ENCODE data around the gene SNX8. TPM values are rescaled to one million over a fixed set of nuclear protein-coding genes. Genes with fewer than 3 reads are reported as not detected.
"Not testable (repeated sequence)": the region's sequence is repeated elsewhere in the genome, so short reads cannot be mapped to it uniquely, and the experiment has no call there.

SNX8 gene
- total and polyA plus RNA-seq, 2 donors: 13.2 to 17.4 TPM

DNA sequence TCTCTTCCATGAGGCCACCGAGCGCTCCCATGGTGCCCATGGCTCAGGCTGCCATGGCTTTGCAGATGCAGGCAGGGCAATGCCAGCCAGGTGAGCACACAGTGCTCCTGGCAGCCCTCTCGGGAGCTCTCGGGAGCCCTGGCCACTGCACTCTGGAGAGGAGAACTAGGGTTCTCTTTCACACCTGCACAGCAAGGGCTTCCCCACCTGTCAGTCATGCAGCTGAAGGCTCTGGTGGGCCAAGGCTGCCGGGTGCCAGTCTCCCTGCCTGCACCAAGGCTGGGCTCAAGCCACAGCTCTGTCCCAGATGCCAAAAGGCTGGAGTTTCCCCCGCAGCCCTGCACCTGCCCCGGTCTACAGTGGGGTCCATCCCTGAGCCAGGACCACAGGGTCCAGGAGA is 39.6 kb downstream of the SNX8 start:
- no peaks in the 10 kb centered on the region for H3K4me1 ChIP-seq (ENCODE audit: insufficient read depth)
- H3K27ac ChIP-seq (ENCODE audit: low read depth): no peak overlapping the region
- peaks cover 3% of the 10 kb centered on the region for H3K36me3 ChIP-seq (ENCODE audit: insufficient read depth)
- WGBS: 95% methylated on average over 7 of the region's 7 CpGs
- no peak overlapping the region for H3K4me3 ChIP-seq (ENCODE audit: low read depth, low read length)
- no peak for DNase-seq (ENCODE audit: extremely low spot score)

DNA sequence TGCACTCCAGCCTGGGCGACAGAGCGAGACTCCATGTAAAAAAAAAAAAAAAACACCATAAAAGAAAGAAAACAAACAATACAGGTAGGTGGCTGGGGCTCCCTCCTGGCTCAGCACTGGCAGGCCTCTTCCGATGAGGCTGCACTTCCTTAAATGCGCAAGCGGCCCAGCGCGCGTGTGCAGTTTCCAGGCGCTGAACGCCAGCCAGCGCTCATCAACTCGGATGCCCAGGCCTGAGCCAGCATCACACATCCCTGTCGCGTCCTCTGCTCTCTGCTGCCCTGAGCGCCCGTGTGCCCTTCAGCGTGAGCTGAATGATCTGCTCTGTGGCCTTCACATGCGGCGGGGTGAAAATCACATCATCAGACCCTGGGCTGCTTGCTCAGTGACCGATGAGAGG is 40.4 kb downstream of the SNX8 start:
- no peaks in the 10 kb centered on the region for H3K4me1 ChIP-seq (ENCODE audit: insufficient read depth)
- WGBS: 96% methylated on average over 20 of the region's 20 CpGs
- no peak overlapping the region for H3K27ac ChIP-seq (ENCODE audit: low read depth)
- DNase-seq (ENCODE audit: extremely low spot score): no peak
- H3K4me3 ChIP-seq (ENCODE audit: low read depth, low read length): no peak overlapping the region
- H3K36me3 ChIP-seq (ENCODE audit: insufficient read depth): peaks cover 3% of the 10 kb centered on the region

DNA sequence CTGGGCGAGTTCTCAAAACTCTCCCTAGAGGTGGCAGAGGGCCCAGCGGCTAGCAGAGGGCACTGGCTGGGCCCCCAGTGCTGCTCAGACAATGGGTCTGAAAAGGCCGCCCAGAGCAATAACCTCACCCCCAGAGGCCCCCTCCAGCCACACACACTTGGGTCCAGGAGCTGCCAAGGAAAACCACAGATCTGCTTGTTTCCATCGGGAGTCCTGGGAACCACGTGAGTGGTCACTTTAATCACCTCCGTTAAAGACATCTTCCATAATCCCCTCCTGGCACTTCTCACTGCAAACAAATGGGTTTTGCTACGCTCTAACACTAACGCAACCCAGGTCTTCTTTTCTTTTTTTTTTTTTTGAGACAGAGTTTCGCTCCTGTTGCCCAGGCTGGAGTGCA is 42.2 kb downstream of the SNX8 start:
- peaks cover 3% of the 10 kb centered on the region for H3K36me3 ChIP-seq (ENCODE audit: insufficient read depth)
- WGBS: 67% methylated on average over 9 of the region's 9 CpGs
- DNase-seq (ENCODE audit: extremely low spot score): no peak

DNA sequence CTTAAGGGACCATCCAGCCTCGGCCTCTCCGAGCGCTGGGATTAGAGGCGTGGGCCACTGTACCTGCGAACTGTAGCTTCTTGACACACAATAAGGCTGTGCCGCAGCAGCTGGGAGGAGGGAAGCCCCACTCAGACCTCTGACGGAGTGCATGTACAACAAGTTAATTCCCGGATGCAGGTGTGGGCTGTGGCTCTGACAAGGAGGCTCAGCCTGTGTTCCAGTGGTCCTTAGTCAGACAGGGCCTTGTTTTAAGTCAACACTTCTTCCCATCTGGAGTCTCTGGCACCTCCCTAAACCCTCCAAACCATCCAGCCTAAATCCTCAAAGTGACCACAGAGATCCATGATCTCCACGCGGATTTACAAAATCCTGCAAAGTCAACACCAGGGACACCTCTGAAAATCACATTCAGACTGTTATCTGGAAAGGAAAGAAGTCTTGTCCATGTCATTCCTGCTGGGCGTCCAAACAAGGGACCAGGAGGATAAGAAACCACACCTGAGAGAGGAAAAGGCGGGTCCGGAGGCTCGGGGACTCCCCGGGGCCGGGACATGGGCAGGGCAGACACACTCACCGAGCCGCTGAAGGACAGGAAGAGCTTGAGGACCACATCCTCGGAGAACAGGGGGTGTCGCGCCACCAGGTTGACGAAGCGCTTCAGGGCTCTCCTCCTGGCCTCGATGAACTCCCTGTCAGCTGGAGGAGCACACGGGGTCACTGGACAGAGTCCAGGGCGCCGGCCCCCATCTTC is 42.8 kb downstream of the SNX8 start:
- Histone ChIP-seq H3K4me3 (ENCODE audit: low read depth, low read length) (no peak overlapping the region), H3K36me3 (ENCODE audit: insufficient read depth) (peaks cover 3% of the 10 kb centered on the region), H3K27ac (ENCODE audit: low read depth) (no peak overlapping the region), H3K4me1 (ENCODE audit: insufficient read depth) (no peaks in the 10 kb centered on the region)
- DNase-seq (ENCODE audit: extremely low spot score): no peak
- WGBS: 78% methylated on average over 27 of the region's 27 CpGs

More for the DNA sequence above, 42.2 kb downstream of the SNX8 start:
- Histone ChIP-seq H3K4me3 (ENCODE audit: low read depth, low read length) (no peak overlapping the region), H3K27ac (ENCODE audit: low read depth) (no peak overlapping the region), H3K4me1 (ENCODE audit: insufficient read depth) (no peaks in the 10 kb centered on the region)

DNA sequence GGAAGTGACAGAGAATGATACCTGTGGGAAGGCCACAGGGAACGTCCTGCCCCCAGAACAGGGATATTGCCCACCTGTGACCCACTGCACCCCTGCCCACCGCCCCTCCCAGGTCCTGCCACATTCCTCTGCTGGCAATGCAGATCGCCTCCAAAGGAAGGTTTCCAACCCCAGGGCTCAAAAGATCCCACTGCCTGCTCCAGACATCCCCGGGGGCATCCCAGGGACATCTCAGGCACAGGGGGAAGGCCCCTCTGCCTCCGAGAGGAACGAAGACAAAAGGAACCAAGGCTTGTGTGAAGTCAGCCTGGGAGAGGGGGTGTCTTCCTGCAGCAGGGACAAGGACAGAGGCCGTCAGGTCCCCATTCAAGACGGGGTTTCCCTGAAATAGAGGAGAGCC is 43.7 kb downstream of the SNX8 start:
- H3K27ac ChIP-seq (ENCODE audit: low read depth): no peak overlapping the region
- H3K4me3 ChIP-seq (ENCODE audit: low read depth, low read length): no peak overlapping the region
- H3K4me1 ChIP-seq (ENCODE audit: insufficient read depth): no peaks in the 10 kb centered on the region
- H3K36me3 ChIP-seq (ENCODE audit: insufficient read depth): peaks cover 3% of the 10 kb centered on the region
- no peak for DNase-seq (ENCODE audit: extremely low spot score)
- 86% methylated on average over 8 of the region's 8 CpGs for WGBS

DNA sequence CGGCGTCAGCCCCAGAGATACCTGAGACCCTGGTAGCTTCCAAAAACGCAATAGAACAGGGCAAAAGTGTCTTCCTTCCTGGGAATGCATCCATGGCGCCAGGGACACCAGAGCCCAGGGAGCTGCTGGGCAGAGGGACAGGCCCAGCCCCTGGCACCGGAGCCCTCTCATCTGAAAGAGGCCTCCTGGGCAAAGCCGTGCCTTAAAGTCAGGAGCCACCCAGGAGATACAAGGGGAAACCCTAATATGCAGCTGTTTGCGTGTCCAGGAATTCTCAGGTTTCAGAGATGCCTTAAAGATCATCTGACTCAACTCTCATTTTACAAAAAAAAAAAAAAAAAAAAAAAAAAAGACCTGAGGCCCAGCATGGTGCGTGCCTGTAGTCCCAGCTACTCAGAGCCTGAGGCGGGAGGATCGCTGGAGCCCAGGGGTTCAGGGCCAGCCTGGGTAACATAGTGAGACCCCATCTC is 44.2 kb downstream of the SNX8 start:
- Histone ChIP-seq H3K4me3 (ENCODE audit: low read depth, low read length) (no peak overlapping the region), H3K27ac (ENCODE audit: low read depth) (no peak overlapping the region), H3K36me3 (ENCODE audit: insufficient read depth) (peaks cover 3% of the 10 kb centered on the region), H3K4me1 (ENCODE audit: insufficient read depth) (no peaks in the 10 kb centered on the region)
- WGBS: 92% methylated on average over 10 of the region's 10 CpGs
- no peak for DNase-seq (ENCODE audit: extremely low spot score)

DNA sequence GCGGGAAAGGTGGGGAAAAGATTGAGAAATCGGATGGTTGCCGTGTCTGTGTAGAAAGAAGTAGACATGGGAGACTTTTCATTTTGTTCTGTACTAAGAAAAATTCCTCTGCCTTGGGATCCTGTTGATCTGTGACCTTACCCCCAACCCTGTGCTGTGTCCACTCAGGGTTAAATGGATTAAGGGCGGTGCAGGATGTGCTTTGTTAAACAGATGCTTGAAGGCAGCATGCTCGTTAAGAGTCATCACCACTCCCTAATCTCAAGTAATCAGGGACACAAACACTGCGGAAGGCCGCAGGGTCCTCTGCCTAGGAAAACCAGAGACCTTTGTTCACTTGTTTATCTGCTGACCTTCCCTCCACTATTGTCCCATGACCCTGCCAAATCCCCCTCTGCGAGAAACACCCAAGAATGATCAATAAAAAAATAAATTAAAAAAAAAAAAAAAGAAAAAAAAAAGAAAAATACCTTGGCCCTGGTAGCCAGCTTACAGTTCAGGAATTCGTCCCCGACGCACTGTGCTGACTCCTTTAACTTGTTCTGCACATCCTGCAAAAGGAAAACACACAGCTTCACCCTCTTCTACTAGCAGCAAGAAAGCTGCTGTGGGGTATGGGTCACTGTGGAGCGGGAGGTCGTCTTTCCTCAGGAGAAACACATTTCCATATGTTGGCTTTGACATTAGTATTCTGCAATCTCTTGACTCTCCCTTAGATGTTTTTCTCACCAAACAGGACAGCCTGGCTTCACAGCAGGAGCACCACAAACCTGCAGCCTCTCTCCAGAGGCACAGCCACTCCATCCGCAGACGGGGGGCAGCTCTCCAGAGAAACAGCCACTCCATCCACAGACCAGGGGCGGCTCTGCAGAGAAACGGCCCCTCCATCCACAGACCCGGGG is 44.9 kb downstream of the SNX8 start:
- DNase-seq (ENCODE audit: extremely low spot score); H3K36me3 ChIP-seq (ENCODE audit: insufficient read depth); H3K4me1 ChIP-seq (ENCODE audit: insufficient read depth); H3K4me3 ChIP-seq (ENCODE audit: low read depth, low read length); H3K27ac ChIP-seq (ENCODE audit: low read depth): not testable (repeated sequence)
- WGBS: 59% methylated on average over 13 of the region's 18 CpGs

DNA sequence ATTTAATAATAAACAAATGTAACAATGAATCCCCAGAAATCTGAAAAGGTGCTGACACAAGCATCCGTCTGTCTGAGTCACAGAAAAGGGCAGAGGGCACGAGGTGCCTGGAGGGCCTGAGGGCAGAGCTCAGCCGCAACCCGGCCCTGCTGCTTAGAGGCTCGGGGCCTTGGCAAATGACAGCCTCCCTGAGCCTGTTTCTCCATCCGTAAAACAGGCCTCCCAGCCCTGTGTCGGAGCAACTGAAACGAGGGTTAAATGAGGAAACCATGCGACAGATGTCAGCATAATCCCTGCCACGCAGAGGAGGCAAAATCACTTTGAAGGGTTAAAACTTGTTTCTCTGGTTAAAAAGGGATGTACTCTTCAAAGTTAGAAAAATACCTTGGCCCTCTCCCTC is 47.3 kb downstream of the SNX8 start:
- 71% methylated on average over 10 of the region's 10 CpGs for WGBS
- no peak overlapping the region for H3K4me3 ChIP-seq (ENCODE audit: low read depth, low read length)
- H3K4me1 ChIP-seq (ENCODE audit: insufficient read depth): no peaks in the 10 kb centered on the region
- peaks cover 3% of the 10 kb centered on the region for H3K36me3 ChIP-seq (ENCODE audit: insufficient read depth)
- no peak overlapping the region for H3K27ac ChIP-seq (ENCODE audit: low read depth)
- no peak for DNase-seq (ENCODE audit: extremely low spot score)

DNA sequence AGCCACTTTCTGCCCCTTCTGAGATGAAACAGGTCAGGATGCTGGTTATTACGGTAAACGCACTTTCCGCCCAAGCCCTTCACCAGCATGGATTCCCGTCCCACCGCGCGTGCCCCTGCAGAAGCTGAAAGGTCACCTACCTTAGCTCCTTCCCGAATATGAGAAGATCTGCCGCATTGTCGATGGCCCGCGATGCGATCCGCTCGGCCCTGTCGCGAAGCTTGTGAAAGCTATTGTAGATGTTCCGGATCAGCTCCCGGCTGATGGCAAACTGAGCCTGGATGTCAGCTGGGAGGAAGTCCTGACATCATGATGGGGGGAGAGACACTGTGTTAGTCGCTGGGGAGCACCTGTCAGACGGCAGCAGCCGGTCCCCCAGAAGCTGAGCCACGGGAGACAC is 50.1 kb downstream of the SNX8 start:
- no peak overlapping the region for H3K4me3 ChIP-seq (ENCODE audit: low read depth, low read length)
- H3K4me1 ChIP-seq (ENCODE audit: insufficient read depth): no peaks in the 10 kb centered on the region
- WGBS: 97% methylated on average over 23 of the region's 23 CpGs
- DNase-seq (ENCODE audit: extremely low spot score): no peak
- no peaks in the 10 kb centered on the region for H3K36me3 ChIP-seq (ENCODE audit: insufficient read depth)
- H3K27ac ChIP-seq (ENCODE audit: low read depth): no peak overlapping the region

DNA sequence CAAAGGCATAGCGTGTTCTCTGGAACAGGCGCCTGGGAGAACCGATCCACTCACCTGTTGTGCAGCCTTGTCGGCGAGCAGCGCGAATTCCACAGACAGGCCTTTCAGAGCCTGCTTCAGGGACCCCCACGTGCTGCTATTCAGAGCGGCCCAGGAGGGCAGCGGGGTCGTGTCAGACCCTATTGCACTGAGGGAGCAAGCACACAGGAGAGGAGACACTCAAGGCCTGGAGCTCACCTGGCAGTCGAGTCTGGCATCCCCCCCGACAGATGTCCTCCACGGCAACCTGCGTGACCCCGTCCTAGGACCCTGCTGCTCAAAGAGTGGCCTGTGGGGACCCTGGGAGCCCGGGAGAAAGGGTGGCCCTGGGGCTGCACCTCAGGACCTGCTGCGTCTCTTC is 51.1 kb downstream of the SNX8 start:
- Histone ChIP-seq H3K27ac (ENCODE audit: low read depth) (no peak overlapping the region), H3K4me3 (ENCODE audit: low read depth, low read length) (no peak overlapping the region), H3K4me1 (ENCODE audit: insufficient read depth) (no peaks in the 10 kb centered on the region), H3K36me3 (ENCODE audit: insufficient read depth) (no peaks in the 10 kb centered on the region)
- no peak for DNase-seq (ENCODE audit: extremely low spot score)
- 95% methylated on average over 18 of the region's 18 CpGs for WGBS

DNA sequence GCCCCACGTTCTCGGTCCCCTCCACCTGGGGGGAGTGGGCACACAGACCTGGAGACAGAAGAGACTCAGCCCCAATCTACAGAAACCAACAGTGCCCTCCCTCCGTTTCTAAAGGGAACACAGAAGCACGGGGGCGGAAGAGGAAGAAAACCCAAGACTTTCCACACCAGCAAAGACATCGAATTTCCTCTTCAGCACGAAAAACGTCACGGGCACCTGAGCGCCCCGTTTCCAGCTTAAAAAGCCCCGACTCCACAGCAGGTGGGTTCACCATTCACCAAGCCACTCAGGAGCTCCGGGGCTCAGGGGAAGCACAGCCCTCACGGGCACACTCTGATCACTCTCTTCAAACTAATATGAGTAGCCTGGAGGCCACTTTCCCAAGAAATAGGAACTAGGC is 52.6 kb downstream of the SNX8 start:
- Histone ChIP-seq H3K4me3 (ENCODE audit: low read depth, low read length) (no peak overlapping the region), H3K4me1 (ENCODE audit: insufficient read depth) (no peaks in the 10 kb centered on the region), H3K27ac (ENCODE audit: low read depth) (no peak overlapping the region), H3K36me3 (ENCODE audit: insufficient read depth) (no peaks in the 10 kb centered on the region)
- WGBS: 87% methylated on average over 14 of the region's 14 CpGs
- DNase-seq (ENCODE audit: extremely low spot score): no peak

DNA sequence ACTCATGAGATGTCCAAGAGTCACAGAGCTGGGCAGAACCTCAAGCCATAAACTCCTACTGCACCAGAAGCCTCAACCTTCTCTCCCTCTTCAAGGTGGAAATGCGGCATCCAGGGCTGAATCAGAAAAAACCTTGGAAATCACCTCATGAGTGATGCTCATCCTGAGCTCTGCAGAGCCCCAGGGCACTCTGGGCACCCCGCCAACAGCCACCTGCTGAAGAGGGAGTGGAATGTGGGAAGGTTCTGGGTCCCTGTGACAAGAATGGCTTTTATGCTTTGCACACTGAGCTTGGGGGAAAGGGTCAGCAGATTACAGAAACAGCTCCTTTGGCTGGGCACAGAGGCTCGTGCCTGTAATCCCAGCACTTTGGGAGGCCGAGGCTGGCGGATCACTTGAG is 53.4 kb downstream of the SNX8 start:
- H3K4me3 ChIP-seq (ENCODE audit: low read depth, low read length): no peak overlapping the region
- DNase-seq (ENCODE audit: extremely low spot score): no peak
- H3K27ac ChIP-seq (ENCODE audit: low read depth): no peak overlapping the region
- H3K4me1 ChIP-seq (ENCODE audit: insufficient read depth): no peaks in the 10 kb centered on the region
- H3K36me3 ChIP-seq (ENCODE audit: insufficient read depth): no peaks in the 10 kb centered on the region
- WGBS: 91% methylated on average over 5 of the region's 5 CpGs

DNA sequence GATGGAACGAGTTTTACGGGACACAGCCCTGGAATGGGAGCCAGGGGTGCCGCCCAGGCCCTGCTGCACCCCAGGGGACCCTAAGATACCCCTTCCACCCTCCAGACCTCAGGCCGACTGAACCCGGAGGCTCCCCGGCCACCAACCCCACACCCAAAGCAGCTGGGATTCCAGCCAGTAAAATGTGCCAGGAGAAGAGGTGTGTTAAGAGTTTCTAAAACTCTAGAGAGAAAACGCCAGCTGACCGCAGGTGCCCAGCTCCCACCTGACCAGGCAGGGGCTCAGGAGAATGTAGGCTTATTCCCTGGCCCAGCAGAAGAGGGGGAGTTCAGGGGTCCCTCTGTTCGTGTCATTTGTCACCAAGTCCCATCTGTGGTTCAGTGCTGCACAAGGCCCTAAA is 54.8 kb downstream of the SNX8 start:
- H3K27ac ChIP-seq (ENCODE audit: low read depth): no peak overlapping the region
- no peak for DNase-seq (ENCODE audit: extremely low spot score)
- no peaks in the 10 kb centered on the region for H3K36me3 ChIP-seq (ENCODE audit: insufficient read depth)
- no peak overlapping the region for H3K4me3 ChIP-seq (ENCODE audit: low read depth, low read length)
- no peaks in the 10 kb centered on the region for H3K4me1 ChIP-seq (ENCODE audit: insufficient read depth)
- 89% methylated on average over 9 of the region's 9 CpGs for WGBS
